NCI-H526 treated with DMSO at 0.1 percent for 48 hours (cell line): ENCODE results near the gene CCDC83.
"Not testable (repeated sequence)": the region's sequence is repeated elsewhere in the genome, so short reads cannot be mapped to it uniquely, and the experiment has no call there.

Source experiments
- DNase-seq: peaks from one replicate; lab custom pipeline; 2025; lab: John Stamatoyannopoulos, UW

Gene CCDC83

GRCh38 chr11:85889108-85889507 is 33.9 kb downstream of the CCDC83 start:
- DNase-seq, result no peak

- no peak for DNase-seq
Measured at GRCh38 chr11:85889676-85890579, 34.7 kb downstream of the CCDC83 start.

GRCh38 chr11:85893395-85893794 is 38.2 kb downstream of the CCDC83 start:
- no peak for DNase-seq

DNA sequence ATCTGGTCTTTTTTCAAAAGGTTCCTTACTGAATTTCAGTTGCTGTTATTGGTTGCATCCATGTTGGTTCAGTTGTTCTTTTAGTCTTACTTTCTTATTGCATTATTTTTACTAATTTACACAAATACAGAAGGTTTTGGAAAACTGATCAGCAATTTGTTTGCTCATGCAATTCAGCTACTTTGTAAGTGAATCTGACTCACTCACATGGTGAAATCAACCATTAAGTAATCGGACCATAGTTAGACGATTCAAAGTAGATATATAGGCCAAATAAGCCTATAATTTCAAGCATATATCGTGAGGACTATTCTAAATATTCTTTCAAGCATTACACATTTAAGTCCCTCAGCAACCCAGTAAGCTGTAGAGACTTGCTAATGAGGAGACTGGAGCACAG is 41.7 kb downstream of the CCDC83 start:
- DNase-seq, result no peak

- no peak for DNase-seq
Measured at GRCh38 chr11:85898456-85898855, 43.3 kb downstream of the CCDC83 start.

GRCh38 chr11:85902353-85902752 is 47.2 kb downstream of the CCDC83 start:
- DNase-seq, result no peak

DNA sequence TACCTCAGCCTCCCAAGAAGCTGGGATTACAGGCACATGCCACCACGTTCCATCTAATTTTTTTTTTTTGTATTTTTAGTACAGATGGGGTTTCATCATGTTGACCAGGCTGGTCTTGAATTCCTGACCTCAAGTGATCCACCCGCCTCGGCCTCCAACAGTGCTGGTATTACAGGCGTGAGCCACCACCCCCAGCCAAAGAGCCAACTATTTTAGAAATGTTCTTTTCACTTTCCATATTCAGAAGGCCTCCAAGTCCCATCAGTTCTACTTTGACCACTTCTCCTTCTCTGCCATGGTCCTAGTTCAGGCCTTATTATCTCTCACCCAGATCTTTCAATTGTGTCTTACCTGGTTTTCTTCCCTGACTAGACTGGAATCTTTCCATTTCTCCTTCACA is 48.2 kb downstream of the CCDC83 start:
- no peak for DNase-seq

DNA sequence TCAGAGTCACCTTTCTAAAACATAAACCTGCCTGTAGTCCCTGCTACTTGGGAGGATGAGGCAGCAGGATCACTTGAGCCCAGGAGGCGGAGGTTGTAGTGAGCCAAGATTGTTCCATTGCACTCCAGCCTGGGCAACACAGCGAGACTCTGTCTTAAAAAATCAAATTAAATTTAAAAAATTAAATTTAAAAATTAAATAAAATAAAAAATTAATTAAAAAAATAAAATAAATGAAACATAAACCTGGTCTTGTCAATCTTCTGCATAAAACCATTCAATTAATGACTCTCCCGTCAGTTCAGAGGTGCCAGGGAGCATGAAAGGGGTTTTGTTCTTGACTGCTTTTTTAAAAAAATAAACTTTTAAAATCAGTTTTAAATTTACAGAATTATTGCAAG is 48.6 kb downstream of the CCDC83 start:
- DNase-seq, result no peak

DNA sequence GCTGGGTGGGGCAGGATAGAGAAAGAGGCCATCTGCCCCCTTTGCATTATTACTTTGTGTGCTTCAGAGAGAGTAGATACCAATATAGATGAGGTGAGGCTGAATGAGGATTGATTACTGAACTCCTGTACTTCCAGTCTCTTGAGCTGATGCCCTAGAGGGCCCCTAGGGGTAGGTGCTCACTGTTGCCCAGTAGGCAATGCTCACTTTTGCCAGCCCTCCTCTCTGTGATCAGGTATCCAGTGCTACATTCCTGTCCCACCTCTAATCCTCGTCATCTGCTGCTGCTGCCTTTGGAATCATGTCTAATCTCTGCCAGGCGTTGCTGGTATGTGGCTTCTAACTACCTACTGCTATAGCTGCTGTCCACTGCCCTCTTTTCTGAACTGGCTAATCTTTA is 57.2 kb downstream of the CCDC83 start:
- DNase-seq, result no peak

DNA sequence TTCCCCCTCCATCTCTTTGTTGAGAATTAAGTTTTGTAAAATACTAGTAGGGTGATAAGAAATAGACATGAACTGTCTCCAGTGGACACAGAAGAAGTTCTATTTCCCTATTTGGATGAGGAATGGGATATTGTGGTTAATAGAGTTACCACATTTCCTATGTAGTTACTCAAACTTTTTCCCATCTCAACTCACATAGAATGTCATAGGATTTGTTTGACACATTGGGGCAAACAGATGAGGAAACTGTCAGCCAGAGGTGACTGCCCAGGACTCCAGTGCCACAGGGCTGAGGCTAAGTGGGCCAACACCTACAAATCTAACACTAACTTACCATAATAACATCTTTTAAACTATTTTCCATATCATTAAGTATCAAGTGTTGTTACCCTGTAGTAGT is 58.3 kb downstream of the CCDC83 start:
- DNase-seq, result no peak

- no peak for DNase-seq
Measured at GRCh38 chr11:85914425-85914824, 59.2 kb downstream of the CCDC83 start.

- no peak for DNase-seq
Measured at GRCh38 chr11:85918910-85919794, 64.0 kb downstream of the CCDC83 start.

- no peak for DNase-seq
Measured at GRCh38 chr11:85922367-85922766, 67.2 kb downstream of the CCDC83 start.

GRCh38 chr11:85923455-85923854 is 68.3 kb downstream of the CCDC83 start:
- peak; percentile 24 for DNase-seq

DNA sequence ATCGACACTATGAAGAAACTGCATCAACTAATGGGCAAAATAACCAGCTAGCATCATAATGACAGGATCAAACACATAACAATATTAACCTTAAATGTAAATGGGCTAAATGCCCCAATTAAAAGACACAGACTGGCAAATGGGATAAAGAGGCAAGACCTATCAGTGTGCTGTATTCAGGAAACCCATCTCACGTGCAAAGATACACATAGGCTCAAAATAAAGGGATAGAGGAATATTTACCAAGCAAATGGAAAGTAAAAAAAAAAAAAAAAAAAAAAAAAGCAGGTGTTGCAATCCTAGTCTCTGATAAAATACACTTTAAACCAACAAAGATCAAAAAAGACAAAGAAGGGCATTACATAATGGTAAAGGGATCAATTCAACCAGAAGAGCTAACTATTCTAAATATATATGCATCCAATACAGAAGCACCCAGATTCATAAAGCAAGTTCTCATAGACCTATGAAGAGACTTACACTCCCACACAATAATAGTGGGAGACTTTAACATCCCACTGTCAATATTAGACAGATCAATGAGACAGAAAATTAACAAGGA is 71.6 kb downstream of the CCDC83 start:
- not testable (repeated sequence) for DNase-seq

DNA sequence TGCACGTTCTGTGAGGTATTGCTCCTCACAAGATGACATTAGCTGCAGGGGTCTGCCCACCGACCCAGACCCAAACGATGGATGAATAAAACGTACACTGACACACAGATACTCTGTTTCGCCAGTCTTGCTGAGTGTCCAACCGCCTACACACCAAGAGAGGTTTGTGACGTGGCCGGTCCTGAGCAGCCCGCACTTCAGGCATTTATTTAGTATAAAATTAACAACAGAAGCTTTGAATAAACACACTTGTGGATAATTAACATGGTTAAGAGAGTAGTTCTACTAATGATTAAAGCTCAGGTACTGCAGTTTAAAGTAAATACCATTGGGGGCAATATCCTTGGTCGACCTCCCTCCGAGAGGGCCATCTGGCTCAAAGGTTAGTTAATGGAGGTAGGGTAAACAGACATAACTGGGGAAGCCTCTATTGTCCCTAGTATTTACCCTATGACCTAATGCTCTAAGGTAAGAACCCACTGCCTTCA is 75.7 kb downstream of the CCDC83 start:
- DNase-seq, result no peak

GRCh38 chr11:85934596-85935169 is 79.5 kb downstream of the CCDC83 start:
- no peak for DNase-seq

GRCh38 chr11:85935751-85936150 is 80.6 kb downstream of the CCDC83 start:
- DNase-seq, result no peak

DNA sequence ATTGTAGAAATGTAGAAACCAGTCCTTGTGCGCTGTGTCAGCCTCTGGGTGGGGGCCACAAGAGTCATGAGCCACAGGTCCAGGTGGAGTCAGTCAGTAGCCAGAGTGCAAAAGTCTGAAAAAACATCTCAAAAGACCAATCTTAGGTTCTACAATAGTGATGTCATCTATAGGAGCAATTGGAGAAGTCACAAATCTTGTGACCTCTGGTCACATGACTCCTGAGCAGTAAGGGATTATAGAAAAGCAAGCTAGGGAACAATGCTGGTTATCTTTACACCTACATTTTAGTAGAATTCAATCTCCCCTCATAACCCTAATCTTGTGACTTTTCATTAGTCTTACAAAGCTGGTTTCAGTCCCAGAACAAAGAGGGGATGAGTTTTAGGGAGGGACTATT is 82.7 kb downstream of the CCDC83 start:
- no peak for DNase-seq

- no peak for DNase-seq
Measured at GRCh38 chr11:85939099-85940015, 84.2 kb downstream of the CCDC83 start.

DNA sequence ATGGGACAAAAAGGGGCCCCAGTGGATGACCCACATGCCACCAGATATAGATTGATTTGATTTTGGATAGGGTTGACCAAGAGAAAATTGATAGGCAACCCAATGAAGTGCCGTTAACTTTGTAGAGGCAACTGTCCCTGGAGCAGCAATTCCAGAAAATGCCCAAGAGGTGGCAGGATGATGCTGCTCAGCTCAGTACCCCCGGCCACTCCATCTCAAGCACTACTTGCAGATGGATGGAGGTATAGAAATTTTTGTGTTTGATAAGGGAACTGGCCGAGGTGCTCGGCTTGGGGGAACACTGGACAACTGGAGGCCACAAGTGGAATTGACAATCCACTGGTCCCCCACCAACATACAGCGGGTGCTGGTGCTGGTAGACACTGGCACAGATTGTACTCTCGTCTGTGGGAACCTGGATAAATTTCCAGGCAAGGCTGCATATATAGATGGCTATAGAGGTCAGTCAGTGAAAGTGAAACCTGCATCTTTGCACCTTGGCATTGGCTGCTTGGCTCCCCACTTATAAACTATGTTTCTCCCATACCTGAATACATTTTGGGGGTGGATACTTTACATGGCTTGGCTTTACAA is 86.3 kb downstream of the CCDC83 start:
- DNase-seq, result peak; percentile 39
